Measurements from ENCODE around the gene SLC39A2. TPM values are rescaled to one million over a fixed set of nuclear protein-coding genes. Genes with fewer than 3 reads are reported as not detected.

Gene SLC39A2
- total RNA-seq, 4 donors from 2014 or later = 8.6 to 23.2 (median 14.9) TPM

DNA sequence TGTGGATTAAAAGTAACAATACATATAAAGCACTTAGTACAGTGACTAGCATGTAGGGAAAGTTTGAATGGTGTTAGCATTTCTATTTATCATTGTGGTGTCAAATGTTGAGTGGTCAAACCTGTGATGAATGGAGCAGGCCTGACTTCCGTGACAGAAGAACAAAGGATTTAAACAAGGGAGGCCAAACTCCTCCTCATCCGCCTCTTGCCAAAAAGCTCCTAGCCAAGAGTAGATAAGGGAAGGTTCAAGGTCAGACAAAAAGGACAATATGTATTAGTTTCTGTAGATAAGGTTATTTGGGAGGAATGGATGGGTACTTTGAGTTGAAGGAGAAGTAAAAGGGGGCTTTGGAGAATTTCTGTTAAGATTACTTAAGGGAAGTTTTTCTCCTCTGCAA, 49.5 kb downstream of the SLC39A2 start:
- no peak for DNase-seq
- WGBS, 2 donors = 65 to 77% methylated on average over 2 of the region's 2 CpGs
- TF ChIP-seq, protein P1, sequence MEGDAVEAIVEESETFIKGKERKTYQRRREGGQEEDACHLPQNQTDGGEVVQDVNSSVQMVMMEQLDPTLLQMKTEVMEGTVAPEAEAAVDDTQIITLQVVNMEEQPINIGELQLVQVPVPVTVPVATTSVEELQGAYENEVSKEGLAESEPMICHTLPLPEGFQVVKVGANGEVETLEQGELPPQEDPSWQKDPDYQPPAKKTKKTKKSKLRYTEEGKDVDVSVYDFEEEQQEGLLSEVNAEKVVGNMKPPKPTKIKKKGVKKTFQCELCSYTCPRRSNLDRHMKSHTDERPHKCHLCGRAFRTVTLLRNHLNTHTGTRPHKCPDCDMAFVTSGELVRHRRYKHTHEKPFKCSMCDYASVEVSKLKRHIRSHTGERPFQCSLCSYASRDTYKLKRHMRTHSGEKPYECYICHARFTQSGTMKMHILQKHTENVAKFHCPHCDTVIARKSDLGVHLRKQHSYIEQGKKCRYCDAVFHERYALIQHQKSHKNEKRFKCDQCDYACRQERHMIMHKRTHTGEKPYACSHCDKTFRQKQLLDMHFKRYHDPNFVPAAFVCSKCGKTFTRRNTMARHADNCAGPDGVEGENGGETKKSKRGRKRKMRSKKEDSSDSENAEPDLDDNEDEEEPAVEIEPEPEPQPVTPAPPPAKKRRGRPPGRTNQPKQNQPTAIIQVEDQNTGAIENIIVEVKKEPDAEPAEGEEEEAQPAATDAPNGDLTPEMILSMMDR (IDR thresholded peaks at IDR 0.05) = no peak
- no peak for TF ChIP-seq POLR2A (IDR thresholded peaks at IDR 0.05)
- Histone ChIP-seq H3K27me3 (no peaks in the 10 kb centered on the region), H3K4me1 (peaks cover 0 to 10% (median 3%) of the 10 kb centered on the region in 3 donors), H3K9me3 (no peaks in the 10 kb centered on the region), H3K4me3 (no peak overlapping the region), H3K27ac (no peak overlapping the region), H3K36me3 (no peaks in the 10 kb centered on the region)
- intact Hi-C loops (cut with DNase I) = no loop called here

DNA sequence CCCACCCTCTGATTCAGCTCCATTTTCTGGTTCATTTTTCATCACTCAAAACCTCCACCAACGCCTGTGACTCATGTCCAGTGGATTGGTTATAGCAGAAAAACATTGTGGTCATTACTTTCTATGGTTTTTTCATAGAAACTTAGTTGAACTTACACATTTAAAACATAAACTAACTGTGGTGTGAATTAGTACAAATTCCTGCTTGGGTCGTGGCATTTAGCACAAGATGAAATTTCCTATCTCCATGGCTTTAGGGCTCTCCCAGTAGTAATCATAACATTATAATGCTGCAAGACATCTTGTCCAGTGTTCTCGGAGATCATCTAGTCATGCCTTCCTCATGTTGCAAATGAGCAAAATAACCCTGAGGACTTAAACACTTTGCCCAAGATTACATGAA, 50.2 kb downstream of the SLC39A2 start:
- no peaks in the 10 kb centered on the region for H3K9me3 ChIP-seq
- no peak for DNase-seq
- H3K4me3 ChIP-seq = no peak overlapping the region
- H3K27ac ChIP-seq = no peak overlapping the region
- 64 to 65% methylated on average over 3 of the region's 3 CpGs for WGBS, 2 donors
- intact Hi-C loops (cut with DNase I) = no loop called here
- no peaks in the 10 kb centered on the region for H3K27me3 ChIP-seq
- TF ChIP-seq POLR2A (IDR thresholded peaks at IDR 0.05) = no peak
- TF ChIP-seq, protein P1 (IDR thresholded peaks at IDR 0.05) = no peak
- peaks cover 0 to 4% (median 0%) of the 10 kb centered on the region in 3 donors for H3K4me1 ChIP-seq
- H3K36me3 ChIP-seq = no peaks in the 10 kb centered on the region

DNA sequence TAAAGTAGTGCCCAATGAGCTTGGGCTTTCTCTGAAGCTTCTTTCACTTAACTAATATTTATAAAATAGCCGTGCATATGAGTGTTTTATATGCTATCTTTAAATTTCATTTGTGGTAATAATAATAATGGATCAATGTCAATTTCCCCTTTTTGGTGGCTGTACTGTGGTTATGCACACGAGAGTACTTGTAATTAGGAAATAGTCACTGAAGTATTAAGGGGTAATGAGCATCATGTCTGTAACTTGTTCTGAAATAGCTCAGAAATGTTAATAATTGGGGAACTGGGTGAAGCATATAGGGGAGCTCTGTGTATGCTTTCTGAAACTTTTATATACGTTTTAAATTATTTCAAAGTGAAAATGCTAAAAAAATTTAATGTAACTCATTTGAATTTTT, 51.5 kb downstream of the SLC39A2 start:
- no peak overlapping the region for H3K4me3 ChIP-seq
- no peaks in the 10 kb centered on the region for H3K36me3 ChIP-seq
- no peaks in the 10 kb centered on the region for H3K4me1 ChIP-seq
- intact Hi-C loops (cut with DNase I) = no loop called here
- H3K9me3 ChIP-seq = no peaks in the 10 kb centered on the region
- H3K27ac ChIP-seq = no peak overlapping the region
- no peak for DNase-seq
- H3K27me3 ChIP-seq = no peaks in the 10 kb centered on the region
- WGBS, 2 donors = 69 to 73% methylated on average over 3 of the region's 3 CpGs
- TF ChIP-seq, protein P1 (IDR thresholded peaks at IDR 0.05) = no peak
- no peak for TF ChIP-seq POLR2A (IDR thresholded peaks at IDR 0.05)

Small RNA genes lying within 50 kb of the gene (small RNA-seq; reads per million reads assigned to genes)
- 0 reads per million in 4 donors for gene RN7SL189P

Other genes with a start within 250 kb of the SLC39A2 start
- gene EDDM3B, start 230.9 kb upstream of the SLC39A2 start, total RNA-seq = not detected
- gene RNASE6, start 218.0 kb upstream of the SLC39A2 start, total RNA-seq = 10 to 100 TPM in 2 of 4 donors, under 1 TPM in 2; 0.26 to 22.3 (median 7.1) TPM
- gene RNASE1, start 196.4 kb upstream of the SLC39A2 start, total RNA-seq = 100 to 1,000 TPM in 2 of 4 donors, 10 to 100 TPM in 2; 12.0 to 297 (median 61.0) TPM
- not detected for gene RNASE3, start 107.9 kb upstream of the SLC39A2 start, total RNA-seq
- gene RNASE2, start 43.8 kb upstream of the SLC39A2 start, total RNA-seq = 1 to 10 TPM in 1 of 4 donors, under 1 TPM in 2, not detected in 1; 0.44 to 1.3 (median 0.44) TPM
- gene METTL17, start 9.3 kb upstream of the SLC39A2 start, total RNA-seq = 10 to 100 TPM; 53.6 to 74.6 (median 68.5) TPM
- gene NDRG2, start 25.8 kb downstream of the SLC39A2 start, total RNA-seq = 100 to 1,000 TPM in 3 of 4 donors, 10 to 100 TPM in 1; 96.3 to 209 (median 142) TPM
- gene TPPP2, start 30.9 kb downstream of the SLC39A2 start, total RNA-seq = not detected
- gene RNASE13, start 35.5 kb downstream of the SLC39A2 start, total RNA-seq = not detected
- gene RNASE7, start 43.1 kb downstream of the SLC39A2 start, total RNA-seq = 10 to 100 TPM in 1 of 4 donors, 1 to 10 TPM in 1, under 1 TPM in 1, not detected in 1; 0.97 to 13.3 (median 1.1) TPM
- gene RNASE8, start 58.5 kb downstream of the SLC39A2 start, total RNA-seq = not detected
- gene ARHGEF40, start 71.0 kb downstream of the SLC39A2 start, total RNA-seq = 10 to 100 TPM in 1 of 4 donors, 1 to 10 TPM in 3; 1.3 to 10.3 (median 3.6) TPM
- gene ZNF219, start 99.4 kb downstream of the SLC39A2 start, total RNA-seq = 10 to 100 TPM; 47.1 to 68.3 (median 61.3) TPM
- 1 to 10 TPM in 1 of 4 donors, under 1 TPM in 1, not detected in 2; 0.95 to 1.5 TPM for gene TMEM253, start 101.8 kb downstream of the SLC39A2 start, total RNA-seq
- gene OR5AU1, start 156.8 kb downstream of the SLC39A2 start, total RNA-seq = not detected